Stimulated activated CD8-positive, alpha-beta memory T cell treated with anti-CD3 and anti-CD28 coated beads, Interleukin-7, amount 100 ng/mL, for 48 hours (primary cell): ENCODE data around the gene USP14.

Source experiments
- DNase-seq, 2 donors: peaks; one replicate each; pipeline ENCODE4 v3.0.0-alpha.2; 2020; ENCODE audit warnings: low read depth in 1 of 2; ENCODE audit errors: extremely low read depth in 1 of 2

The USP14 gene

GRCh38 chr18:225745-226144 is 67.4 kb downstream of the USP14 start:
- DNase-seq = no peak

GRCh38 chr18:227374-227773 is 69.0 kb downstream of the USP14 start:
- DNase-seq = no peak

GRCh38 chr18:227902-228301 is 69.5 kb downstream of the USP14 start:
- DNase-seq = no peak

GRCh38 chr18:228586-228985 is 70.2 kb downstream of the USP14 start:
- DNase-seq = no peak

GRCh38 chr18:231563-231962 is 73.2 kb downstream of the USP14 start:
- no peak for DNase-seq

GRCh38 chr18:240175-240574 is 81.8 kb downstream of the USP14 start:
- DNase-seq = no peak

- no peak for DNase-seq
Measured at GRCh38 chr18:245282-245847, 87.0 kb downstream of the USP14 start.

GRCh38 chr18:248053-248452 is 89.7 kb downstream of the USP14 start:
- DNase-seq = no peak

GRCh38 chr18:250685-251084 is 92.3 kb downstream of the USP14 start:
- no peak for DNase-seq

- no peak for DNase-seq
Measured at GRCh38 chr18:251572-251971, 93.2 kb downstream of the USP14 start.

- no peak for DNase-seq
Measured at GRCh38 chr18:253121-253520, 94.8 kb downstream of the USP14 start.

- no peak for DNase-seq
Measured at GRCh38 chr18:255171-255570, 96.8 kb downstream of the USP14 start.

- no peak for DNase-seq
Measured at GRCh38 chr18:260547-260946, 102.2 kb downstream of the USP14 start.

GRCh38 chr18:261398-262073 is 103.2 kb downstream of the USP14 start:
- DNase-seq = no peak
